Sigmoid colon (tissue), 4 donors: ENCODE results near the gene FDXR.

Experiments
- CTCF ChIP-seq, 4 experiments: fragments of 450-650 bp in 3 of 4; fragments of 200-600 bp in 1 of 4; IDR thresholded peaks; one replicate each; pipeline ENCODE4 v1.5.1; 2016 to 2019; ENCODE audit warnings: antibody characterized with exemption in 4 of 4, mild to moderate bottlenecking in 3 of 4, moderate library complexity in 2 of 4
- EP300 ChIP-seq, 4 donors: sonication (generic); formaldehyde crosslinking; IDR thresholded peaks; one replicate each; pipeline ENCODE4 v1.6.1; 2017; ENCODE audit warnings: antibody characterized with exemption in 4 of 4
- POLR2A ChIP-seq, 2 donors: fragments of 450-650 bp; IDR thresholded peaks; one replicate each; pipeline ENCODE4 v1.6.1; 2016; ENCODE audit warnings: antibody characterized with exemption in 2 of 2, mild to moderate bottlenecking in 2 of 2, moderate library complexity in 2 of 2
- POLR2AphosphoS5 ChIP-seq, 4 donors: sonication (generic); formaldehyde crosslinking; IDR thresholded peaks; one replicate each; pipeline ENCODE4 v1.6.1; 2017; ENCODE audit warnings: antibody characterized with exemption in 4 of 4

GRCh38 chr17:74821655-74822334 is 51.0 kb downstream of the FDXR start:
- TF ChIP-seq CTCF (IDR thresholded peaks at IDR 0.05) (no peak), POLR2AphosphoS5 (IDR thresholded peaks at IDR 0.05) (no peak), POLR2A (IDR thresholded peaks at IDR 0.05) (no peak), EP300 (IDR thresholded peaks at IDR 0.05) (no peak)
